H1 (cell line): ENCODE measurements around the gene PRRG2. TPM values are rescaled to one million over a fixed set of nuclear protein-coding genes. Genes with fewer than 3 reads are reported as not detected.

ENCODE experiments used
- POLR2A ChIP-seq, 2 experiments: IDR thresholded peaks; 1 replicate in 1 of 2; 2 replicates in 1 of 2; pipeline ENCODE4 v1.6.1; 2011; ENCODE audit warnings: low read depth in 2 of 2, low read length in 2 of 2, mild to moderate bottlenecking in 2 of 2; ENCODE audit errors: control extremely low read depth in 1 of 2
- polyA plus RNA-seq, 7 experiments: library from polyadenylated mRNA; depleted of rRNA in 3 of 7; stranded (reverse) in 5 of 7; unstranded in 2 of 7; fragments of >200 nt in 5 of 7; fragments of 200-250 nt in 2 of 7; gene quantifications; 1 replicate in 5 of 7; 2 replicates in 1 of 7; 4 replicates in 1 of 7; pipeline versions ENCODE4 v1.2.1 to v1.2.3, GENCODE V29; 2011 to 2013; ENCODE audit warnings: missing spikeins in 2 of 7, mixed read lengths in 2 of 7
- total RNA-seq: library from RNA; stranded (reverse); fragmentation: NEBNext Ultra II Directional; extraction: Animal tissue kit (Norgen Biotek cat#: 25700); gene quantifications from 2 replicates; pipeline ENCODE4 v1.2.1, GENCODE V29; 2021

Gene PRRG2
- total and polyA plus RNA-seq, 2 of the 8 experiments (the other 6 are each of a cell fraction or from before 2014, with no cell fraction given): 4.1 to 5.6 TPM

GRCh38 chr19:49555600-49556411 is 25.3 kb upstream of the PRRG2 start (continued):
- TF ChIP-seq POLR2A (IDR thresholded peaks at IDR 0.05; ENCODE audit: control extremely low read depth in 1 of 2, low read depth in 2 of 2, low read length in 2 of 2): peak in 1 of 2 experiments; percentile 65; a peak in 2 of 3 replicates
